K562 (cell line): Measurements from ENCODE around the gene RASSF3. TPM values are rescaled to one million over a fixed set of nuclear protein-coding genes. Genes with fewer than 3 reads are reported as not detected.

Experiments
- CREB3L1 ChIP-seq: fragments of 450-650 bp; IDR thresholded peaks from 2 replicates; pipeline ENCODE4 v1.6.1; 2014; ENCODE audit warnings: low read depth, mild to moderate bottlenecking, moderate library complexity, borderline replicate concordance
- MED1 ChIP-seq: sonication (generic); formaldehyde crosslinking; IDR thresholded peaks from 2 replicates; pipeline ENCODE4 v1.8.1; 2023; ENCODE audit warnings: missing genetic modification reagents, borderline replicate concordance
- NFE2 ChIP-seq: IDR thresholded peaks from 2 replicates; pipeline ENCODE4 v1.6.1; 2014; ENCODE audit warnings: antibody characterized with exemption, low read depth
- REST ChIP-seq, 2 experiments: fragments of 450-650 bp; formaldehyde crosslinking in 1 of 2; IDR thresholded peaks; 2 replicates each; pipeline versions ENCODE4 v1.4.0 to v1.6.1; 2014 to 2020; ENCODE audit warnings: mild to moderate bottlenecking in 2 of 2, borderline replicate concordance in 1 of 2, low read depth in 1 of 2
- polyA plus RNA-seq, 8 experiments: library from polyadenylated mRNA; depleted of rRNA in 4 of 8; stranded (reverse) in 5 of 8; unstranded in 3 of 8; fragments of >200 nt; fragmentation: Nextera tagmentation in 2 of 8; fragmentation: Illumina TruSeq in 1 of 8; extraction: Ambion mirVana in 2 of 8; extraction: Trizol in 1 of 8; gene quantifications; 2 replicates each; pipeline versions ENCODE4 v1.2.1 to v1.2.3, GENCODE V29; 2011 to 2014; ENCODE audit warnings: inconsistent platforms in 1 of 8, missing spikeins in 1 of 8
- total RNA-seq, 7 experiments: library from RNA; depleted of rRNA in 6 of 7; stranded (reverse); fragments of >200 nt in 6 of 7; fragmentation: Illumina TruSeq in 2 of 7; extraction: Trizol in 2 of 7; gene quantifications; 2 replicates each; pipeline versions ENCODE4 v1.2.1 to v1.2.3, GENCODE V29; 2011 to 2021; ENCODE audit warnings: low replicate concordance in 1 of 7

RASSF3 gene
- total and polyA plus RNA-seq, 9 of the 15 experiments (the other 6 are each of a cell fraction or from before 2014, with no cell fraction given) = 3.7 to 39.2 (median 20.2) TPM

GRCh38 chr12:64724201-64724745 lies 114.0 kb downstream of the RASSF3 start (continued):
- no peak for TF ChIP-seq REST (IDR thresholded peaks at IDR 0.05; ENCODE audit: borderline replicate concordance)
- TF ChIP-seq REST (CRISPR knock-in tag; IDR thresholded peaks at IDR 0.05; ENCODE audit: low read depth) = no peak
- TF ChIP-seq MED1 (CRISPR knock-in tag) = no peak
- no peak for TF ChIP-seq CREB3L1
- peak; percentile 45 for TF ChIP-seq NFE2
